H1 (cell line): ENCODE data around the gene ZNF541. TPM values are rescaled to one million over a fixed set of nuclear protein-coding genes. Genes with fewer than 3 reads are reported as not detected.

Experiments
- CTCF ChIA-PET: fragments of 300-600 bp; sonication (Branson Sonifier 250); formaldehyde crosslinking; loops from one replicate; lab custom pipeline; 2021; ENCODE audit not compliant: partially characterized antibody; lab: Charles Lee
- POLR2A ChIA-PET: fragments of 300-600 bp; sonication (Branson Sonifier 250); formaldehyde crosslinking; loops from one replicate; lab custom pipeline; 2021; ENCODE audit warnings: inconsistent platforms; ENCODE audit not compliant: partially characterized antibody; lab: Charles Lee
- DNase-seq, 2 experiments: peaks; one replicate each; pipeline versions ENCODE4 v3.0.0 to v3.0.0-alpha.2; 2010 to 2022; ENCODE audit warnings: low spot score in 2 of 2, low read depth in 1 of 2, mixed read lengths in 1 of 2
- FAIRE-seq: peaks from 2 replicates; lab custom pipeline; 2011; peaks lifted over from hg19 to GRCh38; lab: Jason Lieb, UNC
- H2AFZ ChIP-seq: 2 replicates; pipeline ENCODE4 v1.8.1; 2012; ENCODE audit warnings: low read length, inconsistent platforms
- H2AK5ac ChIP-seq: 2 replicates; pipeline ENCODE4 v1.6.1; 2013; ENCODE audit warnings: low read depth, low read length
- H2BK120ac ChIP-seq: replicated peaks from 2 replicates; pipeline ENCODE3; 2013; ENCODE audit warnings: low read depth, low read length, inconsistent platforms
- H2BK12ac ChIP-seq: 2 replicates; pipeline ENCODE4 v1.6.1; 2013; ENCODE audit warnings: low read depth, low read length
- H2BK15ac ChIP-seq: 2 replicates; pipeline ENCODE4 v1.6.1; 2013; ENCODE audit warnings: low read length
- H2BK20ac ChIP-seq: 2 replicates; pipeline ENCODE4 v1.6.1; 2013; ENCODE audit warnings: low read length
- H2BK5ac ChIP-seq: 2 replicates; pipeline ENCODE4 v1.6.1; 2013; ENCODE audit warnings: low read depth, low read length
- H3K14ac ChIP-seq: 2 replicates; pipeline ENCODE4 v1.6.1; 2013; ENCODE audit warnings: inconsistent platforms; ENCODE audit not compliant: insufficient read length
- H3K18ac ChIP-seq: 2 replicates; pipeline ENCODE4 v1.6.1; 2013; ENCODE audit warnings: low read length; ENCODE audit errors: extremely low read depth
- H3K23ac ChIP-seq: 2 replicates; pipeline ENCODE4 v1.6.1; 2013; ENCODE audit warnings: inconsistent platforms; ENCODE audit not compliant: insufficient read length
- H3K23me2 ChIP-seq: 2 replicates; pipeline ENCODE4 v1.6.1; 2013; ENCODE audit warnings: low read depth, low read length
- H3K27ac ChIP-seq: 2 replicates; pipeline ENCODE4 v1.6.1; 2011; ENCODE audit warnings: low read depth, low read length, inconsistent platforms
- H3K27me3 ChIP-seq, 4 experiments: replicated peaks in 1 of 4; 1 replicate in 1 of 4; 2 replicates in 3 of 4; pipeline versions ENCODE4 v1.6.1 to v1.8.1; 2011 to 2013; ENCODE audit warnings: low read length in 3 of 4, mild to moderate bottlenecking in 3 of 4, inconsistent platforms in 2 of 4, mixed read lengths in 2 of 4, moderate library complexity in 1 of 4; ENCODE audit not compliant: control insufficient read depth in 3 of 4, insufficient read depth in 3 of 4; ENCODE audit errors: extremely low read depth in 1 of 4
- H3K36me3 ChIP-seq, 4 experiments: 2 replicates each; pipeline versions ENCODE4 v1.6.1 to v1.8.1; 2011 to 2013; ENCODE audit warnings: mild to moderate bottlenecking in 4 of 4, low read length in 3 of 4, moderate library complexity in 2 of 4, control low read depth in 1 of 4, inconsistent platforms in 1 of 4; ENCODE audit not compliant: insufficient read depth in 4 of 4, control insufficient read depth in 2 of 4
- H3K4ac ChIP-seq: replicated peaks from 2 replicates; pipeline ENCODE3; 2013; ENCODE audit warnings: low read length, low read depth, mixed read lengths, inconsistent platforms; ENCODE audit not compliant: insufficient read length
- H3K4me1 ChIP-seq, 4 experiments: replicated peaks in 1 of 4; 1 replicate in 1 of 4; 2 replicates in 3 of 4; pipeline versions ENCODE4 v1.6.1 to v1.8.1; 2011 to 2013; ENCODE audit warnings: low read length in 3 of 4, inconsistent platforms in 2 of 4, mixed read lengths in 1 of 4; ENCODE audit not compliant: insufficient read depth in 4 of 4, control insufficient read depth in 3 of 4
- H3K4me2 ChIP-seq, 2 experiments: 2 replicates each; pipeline versions ENCODE4 v1.6.1 to v1.8.1; 2011 to 2013; ENCODE audit warnings: low read depth in 2 of 2, low read length in 2 of 2, control low read depth in 1 of 2, inconsistent platforms in 1 of 2, mild to moderate bottlenecking in 1 of 2; ENCODE audit not compliant: insufficient read depth in 1 of 2
- H3K4me3 ChIP-seq, 4 experiments: fragments of 200-600, 300-600 bp in 1 of 4; sonication (generic), shearing (Covaris generic), sonication (Bioruptor Twin) in 1 of 4; 2 replicates each; pipeline versions ENCODE4 v1.5.1 to v1.8.1; 2011 to 2016; ENCODE audit warnings: low read length in 4 of 4, low read depth in 3 of 4, control low read depth in 2 of 4, inconsistent platforms in 2 of 4, mild to moderate bottlenecking in 2 of 4, mixed read lengths in 1 of 4, moderate library complexity in 1 of 4; ENCODE audit not compliant: insufficient read depth in 2 of 4; ENCODE audit errors: extremely low read depth in 1 of 4
- H3K56ac ChIP-seq: replicated peaks from 2 replicates; pipeline ENCODE3; 2013; ENCODE audit warnings: low read depth, mild to moderate bottlenecking, mixed read lengths, low read length, inconsistent platforms; ENCODE audit not compliant: insufficient read length
- H3K79me1 ChIP-seq: 2 replicates; pipeline ENCODE4 v1.6.1; 2013; ENCODE audit warnings: low read depth, low read length, control low read depth
- H3K79me2 ChIP-seq, 2 experiments: 2 replicates each; pipeline versions ENCODE4 v1.6.1 to v1.8.1; 2012 to 2013; ENCODE audit warnings: low read length in 2 of 2, mild to moderate bottlenecking in 2 of 2, inconsistent platforms in 1 of 2; ENCODE audit not compliant: insufficient read depth in 2 of 2, control insufficient read depth in 1 of 2
- H3K9ac ChIP-seq, 4 experiments: replicated peaks in 1 of 4; 1 replicate in 1 of 4; 2 replicates in 3 of 4; pipeline versions ENCODE4 v1.6.1 to v1.8.1; 2011 to 2013; ENCODE audit warnings: low read depth in 3 of 4, low read length in 3 of 4, control low read depth in 2 of 4, mild to moderate bottlenecking in 2 of 4, moderate library complexity in 2 of 4, inconsistent platforms in 1 of 4; ENCODE audit errors: extremely low read depth in 1 of 4
- H3K9me3 ChIP-seq, 2 experiments: 2 replicates each; pipeline versions ENCODE4 v1.6.1 to v1.8.1; 2012 to 2013; ENCODE audit warnings: mild to moderate bottlenecking in 2 of 2, moderate library complexity in 2 of 2, control low read depth in 1 of 2, inconsistent platforms in 1 of 2, low read depth in 1 of 2, low read length in 1 of 2, mixed read lengths in 1 of 2; ENCODE audit not compliant: insufficient read depth in 2 of 2
- H4K20me1 ChIP-seq, 2 experiments: replicated peaks in 1 of 2; 2 replicates each; pipeline versions ENCODE3 to v1.8.1; 2011 to 2013; ENCODE audit warnings: inconsistent platforms in 2 of 2, low read length in 2 of 2, mild to moderate bottlenecking in 1 of 2; ENCODE audit not compliant: insufficient read depth in 2 of 2, control insufficient read depth in 1 of 2
- H4K5ac ChIP-seq: 2 replicates; pipeline ENCODE4 v1.6.1; 2013; ENCODE audit warnings: low read length, low read depth, mixed read lengths, inconsistent platforms; ENCODE audit not compliant: insufficient read length
- H4K8ac ChIP-seq: 2 replicates; pipeline ENCODE4 v1.8.0; 2013; ENCODE audit warnings: mild to moderate bottlenecking, moderate library complexity, low read length, inconsistent platforms; ENCODE audit not compliant: insufficient read depth; ENCODE audit errors: extremely low read depth
- H4K91ac ChIP-seq: replicated peaks from 2 replicates; pipeline ENCODE3; 2013; ENCODE audit warnings: low read length, mixed read lengths, inconsistent platforms; ENCODE audit not compliant: insufficient read length
- CREB1 ChIP-seq: IDR thresholded peaks from 2 replicates; pipeline ENCODE4 v1.6.1; 2012; ENCODE audit warnings: inconsistent platforms
- EZH2 ChIP-seq: fragments of 200-600 bp; sonication (generic); IDR thresholded peaks from 2 replicates; pipeline ENCODE4 v1.7.1; 2012; ENCODE audit warnings: low read depth, mild to moderate bottlenecking, moderate library complexity, low read length, inconsistent platforms; ENCODE audit not compliant: severe bottlenecking
- RBBP5 ChIP-seq: IDR thresholded peaks from 2 replicates; pipeline ENCODE4 v1.7.1; 2012; ENCODE audit warnings: low read depth, mild to moderate bottlenecking, inconsistent platforms, low read length, moderate library complexity, borderline replicate concordance
- SAP30 ChIP-seq: fragments of 300-600 bp; sonication (generic); IDR thresholded peaks from 2 replicates; pipeline ENCODE4 v1.7.1; 2012; ENCODE audit warnings: low read length, moderate library complexity, mild to moderate bottlenecking, inconsistent platforms; ENCODE audit not compliant: insufficient read depth, insufficient replicate concordance
- YY1 ChIP-seq: IDR thresholded peaks from 2 replicates; pipeline ENCODE4 v1.6.1; 2011; ENCODE audit warnings: low read depth, mild to moderate bottlenecking, low read length
- WGBS, 2 experiments: shearing (Covaris generic) in 1 of 2; methylation state at CpG; one replicate each; pipeline versions ENCODE4 v1.1.6 to v1.1.7; 2013 to 2015; ENCODE audit warnings: low lambda C conversion rate in 2 of 2, mixed read lengths in 2 of 2, inconsistent platforms in 1 of 2, low coverage in 1 of 2, missing lambda C conversion rate in 1 of 2; ENCODE audit not compliant: insufficient replicate concordance in 2 of 2, insufficient coverage in 1 of 2, insufficient read length in 1 of 2; ENCODE audit errors: extremely low coverage in 1 of 2, missing lambda C conversion rate in 1 of 2; 5-methylcytosine and 5-hydroxymethylcytosine counted together
- polyA plus RNA-seq, 7 experiments: library from polyadenylated mRNA; depleted of rRNA in 3 of 7; stranded (reverse) in 5 of 7; unstranded in 2 of 7; fragments of >200 nt in 5 of 7; fragments of 200-250 nt in 2 of 7; gene quantifications; 1 replicate in 5 of 7; 2 replicates in 1 of 7; 4 replicates in 1 of 7; pipeline versions ENCODE4 v1.2.1 to v1.2.3, GENCODE V29; 2011 to 2013; ENCODE audit warnings: missing spikeins in 2 of 7, mixed read lengths in 2 of 7
- total RNA-seq: library from RNA; stranded (reverse); fragmentation: NEBNext Ultra II Directional; extraction: Animal tissue kit (Norgen Biotek cat#: 25700); gene quantifications from 2 replicates; pipeline ENCODE4 v1.2.1, GENCODE V29; 2021

Gene ZNF541
- total and polyA plus RNA-seq, 2 of the 8 experiments (the other 6 are each of a cell fraction or from before 2014, with no cell fraction given) = 0.05 TPM; not detected in 1

DNA sequence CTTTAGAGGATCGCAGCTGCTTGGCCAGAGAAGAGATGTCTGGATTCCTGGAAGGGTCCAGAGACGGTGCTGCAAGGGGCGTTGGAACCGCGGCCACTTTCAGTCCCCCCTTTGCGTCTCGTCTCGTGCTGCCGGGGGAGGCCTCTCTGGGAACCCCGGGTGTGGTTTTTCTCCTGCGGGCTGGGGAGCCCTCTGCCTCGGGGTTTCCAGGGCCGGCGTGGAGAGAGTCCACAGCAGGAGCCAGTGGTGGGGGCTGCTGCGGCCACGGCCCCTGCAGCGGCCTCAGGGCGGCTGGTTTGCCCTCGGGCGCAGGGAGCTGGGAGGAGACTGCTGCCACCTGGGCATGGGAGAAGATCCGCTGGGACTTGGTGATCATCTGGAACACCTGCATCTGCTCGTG lies 28.5 kb downstream of the ZNF541 start:
- H3K4me2 ChIP-seq = no peak overlapping the region
- peak overlapping the region; percentile 77; the same call in 1 of the 2 replicates for H4K8ac ChIP-seq
- no peaks in the 10 kb centered on the region; a peak in 1 of 4 replicates for H3K9me3 ChIP-seq
- FAIRE-seq (no peak), DNase-seq (no peak)
- 95% methylated on average over 18 of the region's 22 CpGs; no CpG with 5 or more reads in 1 of the 2 experiments for WGBS, 2 experiments
- no peak overlapping the region for H3K4me3 ChIP-seq
- H2BK120ac ChIP-seq = no peak overlapping the region
- H3K79me2 ChIP-seq = no peaks in the 10 kb centered on the region
- H3K36me3 ChIP-seq = no peaks in the 10 kb centered on the region
- no peaks in the 10 kb centered on the region for H3K23me2 ChIP-seq
- CTCF ChIA-PET = no interaction called here
- no peak overlapping the region for H3K14ac ChIP-seq
- POLR2A ChIA-PET = interaction anchor here (1.7 kb wide), 1 partner anchor 15 kb away, joined by 4 read pairs; no protein-coding TSS in a partner anchor
- no peak overlapping the region for H3K9ac ChIP-seq
- peaks cover 0 to 4% (median 0%) of the 10 kb centered on the region in 4 experiments; a peak in 1 of 7 replicates for H3K4me1 ChIP-seq
- no peak overlapping the region for H3K18ac ChIP-seq
- H3K27me3 ChIP-seq = no peaks in the 10 kb centered on the region
- H3K56ac ChIP-seq = no peak overlapping the region
- no peak overlapping the region for H3K23ac ChIP-seq
- no peak overlapping the region for H2AK5ac ChIP-seq
- no peak overlapping the region for H3K27ac ChIP-seq
- no peak overlapping the region for H2BK12ac ChIP-seq
- H2AFZ ChIP-seq = peak overlapping the region; percentile 64; the same call in 1 of the 2 replicates
- H4K20me1 ChIP-seq = no peaks in the 10 kb centered on the region
- no peak overlapping the region for H3K4ac ChIP-seq
- H2BK20ac ChIP-seq = no peak overlapping the region
- no peak overlapping the region for H4K5ac ChIP-seq
- no peaks in the 10 kb centered on the region for H3K79me1 ChIP-seq
- no peak overlapping the region for H4K91ac ChIP-seq
- H2BK5ac ChIP-seq = no peak overlapping the region; the same call in 1 of the 2 replicates
- no peak overlapping the region for H2BK15ac ChIP-seq
- TF ChIP-seq YY1 (no peak), RBBP5 (no peak), CREB1 (no peak), SAP30 (no peak), EZH2 (no peak)
